Mucosa of stomach (tissue), 1 donor: Measurements from ENCODE around the gene UFC1.
"Not testable (repeated sequence)": the region's sequence is repeated elsewhere in the genome, so short reads cannot be mapped to it uniquely, and the experiment has no call there.

Experiments used
- H3K27me3 ChIP-seq: one replicate; pipeline ENCODE4 v1.7.0; 2013; ENCODE audit warnings: mild to moderate bottlenecking, low read length; ENCODE audit not compliant: control insufficient read depth, insufficient read depth
- H3K36me3 ChIP-seq: one replicate; pipeline ENCODE4 v1.7.0; 2013; ENCODE audit warnings: low read length; ENCODE audit not compliant: control insufficient read depth, insufficient read depth
- H3K4me1 ChIP-seq: one replicate; pipeline ENCODE4 v1.7.0; 2013; ENCODE audit warnings: mild to moderate bottlenecking, low read length; ENCODE audit not compliant: control insufficient read depth, insufficient read depth
- H3K4me3 ChIP-seq: one replicate; pipeline ENCODE4 v1.7.0; 2013; ENCODE audit warnings: low read length
- H3K9ac ChIP-seq: one replicate; pipeline ENCODE4 v1.7.0; 2013; ENCODE audit warnings: mild to moderate bottlenecking, low read length, moderate library complexity
- H3K9me3 ChIP-seq: one replicate; pipeline ENCODE4 v1.7.0; 2013; ENCODE audit warnings: mild to moderate bottlenecking, low read length, moderate library complexity; ENCODE audit not compliant: control insufficient read depth
- donor health status: Pancreatic carcinoma.

Gene UFC1

GRCh38 chr1:161153682-161154337, at the start of gene UFC1:
Gene UFC1, plus strand, starts transcription at chr1:161153978. Its CDS starts 20 bp downstream, at chr1:161153998.
- Histone ChIP-seq H3K36me3 (peaks cover 4% of the 10 kb centered on the region), H3K9ac (peak within 1 kb of the TSS; percentile 97), H3K4me1 (peaks cover 15% of the 10 kb centered on the region)

GRCh38 chr1:161106431-161106830, 47.3 kb upstream of the UFC1 start:
- Histone ChIP-seq H3K36me3 (peaks cover 8% of the 10 kb centered on the region), H3K4me1 (no peaks in the 10 kb centered on the region)

More at GRCh38 chr1:161153682-161154337, at the start of gene UFC1:
- H3K4me3 ChIP-seq = peak within 1 kb of the TSS; percentile 87
- H3K9me3 ChIP-seq = no peaks in the 10 kb centered on the region
- H3K27me3 ChIP-seq = no peaks in the 10 kb centered on the region

DNA sequence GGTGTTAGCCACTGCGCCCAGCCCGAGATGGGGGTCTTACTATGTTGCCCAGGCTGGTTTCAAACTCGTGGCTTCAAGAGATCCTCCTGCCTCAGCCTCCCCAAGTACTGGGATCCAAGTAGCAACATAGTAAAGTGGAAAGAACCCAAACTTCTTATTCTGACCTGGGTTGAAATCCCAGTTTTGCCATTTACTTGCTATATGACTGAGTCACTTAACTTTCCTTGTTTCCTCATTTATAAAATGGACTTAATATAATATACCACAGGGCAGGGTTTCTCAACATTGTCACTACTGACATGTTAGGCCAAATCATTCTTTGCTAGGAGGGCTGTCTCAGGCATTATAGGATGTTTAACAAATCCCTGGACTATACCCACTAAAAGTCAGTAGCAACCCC, 42.7 kb upstream of the UFC1 start:
- H3K36me3 ChIP-seq = no peaks in the 10 kb centered on the region
- no peaks in the 10 kb centered on the region for H3K4me1 ChIP-seq
- no peak overlapping the region for H3K9ac ChIP-seq
- H3K27me3 ChIP-seq = no peaks in the 10 kb centered on the region
- H3K9me3 ChIP-seq = no peaks in the 10 kb centered on the region
- H3K4me3 ChIP-seq = no peak overlapping the region

More at GRCh38 chr1:161106431-161106830, 47.3 kb upstream of the UFC1 start:
- H3K9me3 ChIP-seq = no peaks in the 10 kb centered on the region
- H3K9ac ChIP-seq = no peak overlapping the region
- no peak overlapping the region for H3K4me3 ChIP-seq
- H3K27me3 ChIP-seq = no peaks in the 10 kb centered on the region

GRCh38 chr1:161111527-161111926, 42.3 kb upstream of the UFC1 start:
- Histone ChIP-seq H3K9ac (no peak overlapping the region), H3K4me1 (peaks cover 1% of the 10 kb centered on the region), H3K36me3 (no peaks in the 10 kb centered on the region), H3K9me3 (no peaks in the 10 kb centered on the region), H3K4me3 (no peak overlapping the region), H3K27me3 (no peaks in the 10 kb centered on the region)

- H3K4me1 ChIP-seq = peaks cover 15% of the 10 kb centered on the region
- no peaks in the 10 kb centered on the region for H3K27me3 ChIP-seq
- no peaks in the 10 kb centered on the region for H3K9me3 ChIP-seq
- no peaks in the 10 kb centered on the region for H3K36me3 ChIP-seq
- H3K9ac ChIP-seq = no peak overlapping the region
- H3K4me3 ChIP-seq = no peak overlapping the region
These were observed 39.9 kb upstream of the UFC1 start for GRCh38 chr1:161113915-161114314.

DNA sequence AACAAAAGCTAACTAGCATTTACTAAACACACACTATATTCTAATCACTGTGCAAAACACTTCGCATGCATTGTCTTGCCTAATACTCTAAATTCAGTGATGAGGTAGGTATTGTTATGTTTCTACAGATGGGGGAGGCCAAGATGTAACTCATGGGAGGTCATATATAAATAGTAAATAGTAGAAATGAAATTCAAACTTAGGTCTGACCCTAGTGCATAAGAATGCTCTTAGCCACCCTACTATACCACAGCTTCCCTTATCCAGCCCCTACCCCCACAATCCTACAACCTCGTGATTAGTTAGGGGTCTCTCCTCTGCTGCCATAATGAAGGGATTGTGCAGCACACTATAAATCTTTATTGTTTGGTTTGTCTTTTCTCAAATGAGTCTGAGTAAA, 39.2 kb upstream of the UFC1 start:
- no peak overlapping the region for H3K9ac ChIP-seq
- H3K9me3 ChIP-seq = no peaks in the 10 kb centered on the region
- H3K4me1 ChIP-seq = peaks cover 21% of the 10 kb centered on the region
- no peak overlapping the region for H3K4me3 ChIP-seq
- H3K36me3 ChIP-seq = no peaks in the 10 kb centered on the region
- no peaks in the 10 kb centered on the region for H3K27me3 ChIP-seq

- Histone ChIP-seq H3K4me1 (peaks cover 26% of the 10 kb centered on the region), H3K9ac (no peak overlapping the region), H3K36me3 (no peaks in the 10 kb centered on the region), H3K4me3 (no peak overlapping the region), H3K9me3 (no peaks in the 10 kb centered on the region), H3K27me3 (no peaks in the 10 kb centered on the region)
These were observed 38.6 kb upstream of the UFC1 start for GRCh38 chr1:161115132-161115711.

DNA sequence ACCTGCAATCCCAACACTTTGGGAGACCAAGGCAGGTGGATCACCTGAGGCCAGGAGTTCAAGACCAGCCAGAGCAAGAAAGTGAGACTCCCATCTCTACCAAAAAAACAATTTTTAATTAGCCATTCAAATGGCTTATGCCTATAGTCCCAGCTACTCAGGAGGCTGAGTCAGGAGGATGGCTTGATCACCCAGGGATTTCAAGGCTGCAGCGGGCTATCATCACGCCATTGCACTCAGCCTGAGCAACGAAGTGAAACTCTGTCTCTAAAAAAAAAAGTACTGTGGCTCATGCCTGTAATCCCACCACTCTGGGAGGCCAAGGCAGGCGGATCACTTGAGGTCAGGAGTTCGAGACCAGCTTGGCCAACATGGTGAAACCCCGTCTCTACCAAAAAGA, 37.8 kb upstream of the UFC1 start:
- not testable (repeated sequence) for H3K9ac ChIP-seq, H3K9me3 ChIP-seq, H3K4me3 ChIP-seq, H3K27me3 ChIP-seq, H3K36me3 ChIP-seq
- H3K4me1 ChIP-seq = peaks cover 26% of the 10 kb centered on the region

DNA sequence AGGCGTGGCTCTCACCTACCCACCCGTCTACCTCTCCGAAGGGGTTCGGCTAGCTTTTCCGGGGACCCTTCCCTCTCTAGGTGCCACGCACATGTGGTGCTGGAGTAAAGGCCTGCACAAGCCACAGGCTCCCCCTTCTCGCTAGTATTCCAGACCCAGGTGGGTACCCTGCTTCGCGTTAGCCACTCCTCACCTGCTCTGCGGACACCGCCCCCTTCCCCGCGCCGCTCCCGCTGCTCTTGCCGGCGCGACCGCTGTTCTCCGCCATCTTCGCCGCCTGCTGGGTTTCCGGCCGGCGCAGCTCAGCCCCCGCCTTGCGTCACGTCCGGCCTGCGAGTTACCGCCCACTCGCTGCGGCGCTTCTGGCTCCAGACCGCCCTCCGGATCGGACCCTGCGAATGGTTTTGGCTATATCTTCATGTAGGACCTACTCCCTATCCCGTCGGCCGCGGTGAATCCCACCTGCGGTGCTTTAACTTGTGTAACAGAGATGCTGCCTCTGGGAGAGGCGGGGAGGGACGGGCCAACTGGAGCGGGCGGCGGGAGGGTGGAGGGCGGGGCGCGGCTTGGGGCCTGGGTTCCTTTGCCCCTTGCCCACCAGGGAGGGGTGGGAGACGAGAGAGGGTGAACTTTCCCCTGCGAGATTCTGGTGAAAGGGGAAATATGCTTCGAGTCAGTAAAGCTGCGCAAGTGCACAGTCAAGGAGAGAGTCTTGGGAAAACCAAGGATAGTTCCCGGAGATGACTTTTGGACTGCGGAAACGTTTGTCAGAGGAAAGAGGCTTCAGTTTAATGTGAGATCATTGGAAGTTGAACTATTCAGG, 35.8 kb upstream of the UFC1 start, which contains the start of the genes NIT1 and PFDN2:
Gene NIT1 (plus strand): TSS at position 347 of the 823 bp plus-strand sequence. CDS start 72 bp downstream, at position 419.
Gene PFDN2 (minus strand): TSS at position 279 of the 823 bp plus-strand sequence. CDS start 11 bp downstream, at position 268.
- H3K9me3 ChIP-seq = no peaks in the 10 kb centered on the region
- peak within 1 kb of the TSS; percentile 91 for H3K9ac ChIP-seq
- H3K4me3 ChIP-seq = peak within 1 kb of the TSS; percentile 92
- H3K36me3 ChIP-seq = no peaks in the 10 kb centered on the region
- no peaks in the 10 kb centered on the region for H3K27me3 ChIP-seq
- peaks cover 26% of the 10 kb centered on the region for H3K4me1 ChIP-seq

DNA sequence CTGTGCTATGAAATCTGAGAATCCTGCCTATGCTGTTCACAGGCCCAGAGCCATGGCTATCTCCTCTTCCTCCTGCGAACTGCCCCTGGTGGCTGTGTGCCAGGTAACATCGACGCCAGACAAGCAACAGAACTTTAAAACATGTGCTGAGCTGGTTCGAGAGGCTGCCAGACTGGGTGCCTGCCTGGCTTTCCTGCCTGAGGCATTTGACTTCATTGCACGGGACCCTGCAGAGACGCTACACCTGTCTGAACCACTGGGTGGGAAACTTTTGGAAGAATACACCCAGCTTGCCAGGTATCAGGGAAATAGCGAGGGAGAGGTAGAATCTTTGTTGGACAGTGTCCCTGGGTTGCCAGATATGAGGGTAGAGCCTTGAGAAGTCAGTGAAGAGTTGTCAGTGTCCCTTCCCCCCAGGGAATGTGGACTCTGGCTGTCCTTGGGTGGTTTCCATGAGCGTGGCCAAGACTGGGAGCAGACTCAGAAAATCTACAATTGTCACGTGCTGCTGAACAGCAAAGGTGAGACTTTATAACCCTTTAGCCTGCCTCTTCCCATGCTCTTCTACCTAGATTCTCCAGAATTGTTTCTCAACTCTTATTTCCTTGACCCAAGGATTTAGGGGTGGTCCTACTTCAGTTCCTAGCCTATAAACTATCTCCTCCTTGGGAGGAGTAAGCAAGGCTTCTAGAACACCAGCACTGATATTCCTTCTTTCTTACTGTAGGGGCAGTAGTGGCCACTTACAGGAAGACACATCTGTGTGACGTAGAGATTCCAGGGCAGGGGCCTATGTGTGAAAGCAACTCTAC, 34.5 kb upstream of the UFC1 start:
- peaks cover 26% of the 10 kb centered on the region for H3K4me1 ChIP-seq
- H3K9ac ChIP-seq = peak overlapping the region; percentile 91
- peak overlapping the region; percentile 92 for H3K4me3 ChIP-seq
- H3K9me3 ChIP-seq = no peaks in the 10 kb centered on the region
- no peaks in the 10 kb centered on the region for H3K36me3 ChIP-seq
- H3K27me3 ChIP-seq = no peaks in the 10 kb centered on the region

GRCh38 chr1:161121042-161121650, 32.6 kb upstream of the UFC1 start:
- Histone ChIP-seq H3K36me3 (no peaks in the 10 kb centered on the region), H3K9me3 (no peaks in the 10 kb centered on the region), H3K4me1 (peaks cover 26% of the 10 kb centered on the region), H3K27me3 (no peaks in the 10 kb centered on the region), H3K9ac (no peak overlapping the region), H3K4me3 (no peak overlapping the region)
